SU-DHL-6 (cell line): ENCODE measurements around the gene MBD5.

Experiments
- H2AFZ ChIP-seq: fragments of 200-600 bp; sonication (generic); 2 replicates; pipeline ENCODE4 v1.6.1; 2014; ENCODE audit warnings: low read depth, mild to moderate bottlenecking, moderate library complexity, mixed read lengths, antibody characterized with exemption, low read length; ENCODE audit not compliant: severe bottlenecking
- H3F3A ChIP-seq: fragments of 200-600 bp; shearing (Covaris generic); 2 replicates; pipeline ENCODE4 v1.6.0; 2016; ENCODE audit warnings: antibody characterized with exemption, mild to moderate bottlenecking; ENCODE audit not compliant: insufficient read depth
- H3K27ac ChIP-seq: fragments of 200-600 bp; sonication (generic); 2 replicates; pipeline ENCODE4 v1.5.1; 2016; ENCODE audit warnings: low read depth, mild to moderate bottlenecking, low read length, moderate library complexity, mixed read lengths
- H3K27me3 ChIP-seq: fragments of 200-600 bp; sonication (generic), shearing (Covaris generic); 2 replicates; pipeline ENCODE4 v1.6.0; 2014; ENCODE audit warnings: mild to moderate bottlenecking, low read length
- H3K36me3 ChIP-seq: fragments of 200-600 bp; sonication (generic); 2 replicates; pipeline ENCODE4 v1.6.1; 2014; ENCODE audit warnings: mild to moderate bottlenecking, low read length, mixed read lengths
- H3K4me2 ChIP-seq: fragments of 300-600, 200-600 bp; shearing (Covaris generic), sonication (generic); 2 replicates; pipeline ENCODE4 v1.6.0; 2014; ENCODE audit warnings: low read length, low read depth, mild to moderate bottlenecking; ENCODE audit not compliant: poor library complexity, severe bottlenecking
- H3K4me3 ChIP-seq: fragments of 200-600 bp; sonication (generic); 2 replicates; pipeline ENCODE4 v1.5.1; 2014; ENCODE audit warnings: antibody characterized with exemption, low read length, mild to moderate bottlenecking, mixed read lengths; ENCODE audit not compliant: insufficient read depth, poor library complexity, severe bottlenecking
- H3K79me2 ChIP-seq: fragments of 200-600 bp; sonication (generic); 2 replicates; pipeline ENCODE4 v1.6.1; 2014; ENCODE audit warnings: mild to moderate bottlenecking, low read length, moderate library complexity; ENCODE audit not compliant: insufficient read depth
- H3K9ac ChIP-seq: fragments of 200-600 bp; sonication (generic); 2 replicates; pipeline ENCODE4 v1.7.0; 2014; ENCODE audit warnings: mild to moderate bottlenecking, low read length
- H3K9me2 ChIP-seq: fragments of 200-600 bp; sonication (generic); replicated peaks from 2 replicates; pipeline ENCODE4 v1.6.1; 2014; ENCODE audit warnings: low read length; ENCODE audit not compliant: insufficient read depth
- H3K9me3 ChIP-seq: fragments of 200-600 bp; sonication (generic); 2 replicates; pipeline ENCODE4 v1.6.1; 2014; ENCODE audit warnings: low read length, mixed read lengths; ENCODE audit not compliant: insufficient read depth
- H4K20me1 ChIP-seq: fragments of 200-600 bp; sonication (generic); 2 replicates; pipeline ENCODE4 v1.6.1; 2014; ENCODE audit warnings: low read depth, mild to moderate bottlenecking, antibody characterized with exemption, low read length, moderate library complexity, mixed read lengths
- CTCF ChIP-seq: fragments of 200-600 bp; sonication (generic); IDR thresholded peaks from one replicate; pipeline ENCODE4 v1.5.1; 2017; ENCODE audit warnings: antibody characterized with exemption, mild to moderate bottlenecking, low read length, moderate library complexity; ENCODE audit not compliant: insufficient read depth, poor library complexity, severe bottlenecking
- EZH2phosphoT487 ChIP-seq: fragments of 200-600 bp; sonication (generic), shearing (Covaris generic); conservative IDR thresholded peaks from 2 replicates; pipeline ENCODE4 v1.6.1; 2018; ENCODE audit warnings: mild to moderate bottlenecking, antibody characterized with exemption, low read length, moderate library complexity, mixed read lengths

MBD5 gene

DNA sequence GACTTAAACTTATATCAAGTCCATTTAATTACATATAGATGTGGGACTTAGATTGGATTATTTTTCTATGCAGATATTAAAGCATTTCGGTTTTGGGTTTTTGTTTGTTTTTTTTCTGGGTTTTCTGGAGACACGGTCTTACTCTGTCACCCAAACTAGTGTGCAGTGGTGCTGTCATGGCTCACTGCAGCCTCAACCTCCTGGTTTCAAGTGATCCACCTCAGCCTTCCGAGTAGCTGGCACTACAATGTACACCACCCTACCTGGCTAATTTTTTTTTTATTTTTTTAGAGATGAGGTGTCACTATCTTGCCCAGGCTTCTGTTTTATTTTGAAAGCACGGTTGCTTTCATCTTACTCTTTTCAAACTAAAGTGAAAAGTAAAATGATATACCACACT, 281.6 kb downstream of the MBD5 start:
- no peaks in the 10 kb centered on the region for H3F3A ChIP-seq
- H3K4me2 ChIP-seq, result no peak overlapping the region

DNA sequence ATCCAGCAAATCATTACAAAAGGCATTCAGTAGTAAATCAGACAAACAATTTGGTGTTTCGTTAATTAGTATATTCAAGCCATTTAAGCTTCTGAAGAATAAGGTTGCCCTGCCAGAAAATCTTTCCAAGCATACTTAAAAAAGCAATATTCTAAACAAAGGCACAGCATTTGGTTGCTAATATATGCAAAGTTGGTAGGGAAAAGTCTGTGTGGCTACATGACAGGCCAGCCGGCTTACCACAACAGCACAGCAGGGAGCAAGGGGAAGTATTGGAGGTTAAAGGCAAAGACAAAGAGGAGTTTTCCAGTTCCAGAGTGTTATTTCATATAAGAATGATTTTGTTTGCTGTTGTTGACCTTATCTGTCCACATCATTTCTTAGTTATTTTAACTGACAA, 282.3 kb downstream of the MBD5 start:
- Histone ChIP-seq H2AFZ (no peak overlapping the region), H4K20me1 (no peaks in the 10 kb centered on the region), H3K9me3 (no peaks in the 10 kb centered on the region), H3K9ac (no peak overlapping the region), H3K9me2 (no peaks in the 10 kb centered on the region), H3K4me3 (no peak overlapping the region), H3F3A (no peaks in the 10 kb centered on the region), H3K4me2 (no peak overlapping the region), H3K27ac (no peak overlapping the region), H3K79me2 (no peaks in the 10 kb centered on the region), H3K36me3 (no peaks in the 10 kb centered on the region), H3K27me3 (no peaks in the 10 kb centered on the region)
- TF ChIP-seq EZH2phosphoT487, result no peak
- TF ChIP-seq CTCF, result no peak

More for the DNA sequence above, 281.6 kb downstream of the MBD5 start:
- no peak overlapping the region for H2AFZ ChIP-seq
- H4K20me1 ChIP-seq, result no peaks in the 10 kb centered on the region
- no peaks in the 10 kb centered on the region for H3K36me3 ChIP-seq
- H3K4me3 ChIP-seq, result no peak overlapping the region
- no peaks in the 10 kb centered on the region for H3K27me3 ChIP-seq
- H3K79me2 ChIP-seq, result no peaks in the 10 kb centered on the region
- no peak for TF ChIP-seq EZH2phosphoT487
- TF ChIP-seq CTCF, result no peak
- no peak overlapping the region for H3K9ac ChIP-seq
- H3K9me3 ChIP-seq, result no peaks in the 10 kb centered on the region
- no peaks in the 10 kb centered on the region for H3K9me2 ChIP-seq
- H3K27ac ChIP-seq, result no peak overlapping the region

GRCh38 chr2:148305476-148305875, 284.6 kb downstream of the MBD5 start:
- H3K9ac ChIP-seq, result no peak overlapping the region
- H3K27ac ChIP-seq, result no peak overlapping the region
- TF ChIP-seq EZH2phosphoT487 (no peak), CTCF (no peak)
- H3K4me2 ChIP-seq, result no peak overlapping the region
- H3K4me3 ChIP-seq, result no peak overlapping the region
- H3K9me3 ChIP-seq, result no peaks in the 10 kb centered on the region
- no peak overlapping the region for H2AFZ ChIP-seq
- no peaks in the 10 kb centered on the region for H3K79me2 ChIP-seq
- no peaks in the 10 kb centered on the region for H3K9me2 ChIP-seq
- no peaks in the 10 kb centered on the region for H3K36me3 ChIP-seq
- no peaks in the 10 kb centered on the region for H3F3A ChIP-seq
- H3K27me3 ChIP-seq, result no peaks in the 10 kb centered on the region
- no peaks in the 10 kb centered on the region for H4K20me1 ChIP-seq

DNA sequence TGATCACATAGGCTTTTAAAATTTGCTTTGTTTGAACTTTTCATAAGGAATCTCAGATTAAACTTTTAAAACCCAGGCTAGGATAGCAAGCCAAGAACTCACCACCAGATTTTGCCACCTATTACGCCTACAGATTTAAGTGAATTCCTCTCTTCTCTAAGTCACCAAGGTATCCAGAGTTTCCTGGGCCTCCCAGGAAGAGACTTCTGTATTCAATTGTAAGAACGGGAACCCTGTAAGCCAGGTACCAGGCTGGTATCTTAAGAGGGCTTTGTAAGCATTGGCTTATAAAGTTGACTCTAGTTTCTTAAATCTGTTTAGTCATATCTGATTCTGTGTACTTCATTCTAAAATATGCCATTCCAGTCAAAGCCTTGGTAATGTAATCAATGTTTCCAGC, 285.1 kb downstream of the MBD5 start:
- H3K4me2 ChIP-seq, result no peak overlapping the region
- no peaks in the 10 kb centered on the region for H3K79me2 ChIP-seq
- no peak overlapping the region for H2AFZ ChIP-seq
- H3K4me3 ChIP-seq, result no peak overlapping the region
- H3K36me3 ChIP-seq, result no peaks in the 10 kb centered on the region
- no peak overlapping the region for H3K9ac ChIP-seq
- H3K9me2 ChIP-seq, result no peaks in the 10 kb centered on the region
- no peaks in the 10 kb centered on the region for H4K20me1 ChIP-seq
- no peaks in the 10 kb centered on the region for H3F3A ChIP-seq
- H3K27ac ChIP-seq, result no peak overlapping the region
- no peak for TF ChIP-seq EZH2phosphoT487
- TF ChIP-seq CTCF, result no peak
- no peaks in the 10 kb centered on the region for H3K27me3 ChIP-seq
- H3K9me3 ChIP-seq, result no peaks in the 10 kb centered on the region
